GM21825 (cell line): ENCODE results near the gene REEP3.

Experiments used
- ATAC-seq: cut with Tn5 transposase; IDR thresholded peaks from one replicate; pipeline ENCODE4 v1.9.1; 2021; ENCODE audit warnings: mild to moderate bottlenecking, moderate library complexity; ENCODE audit not compliant: unreplicated experiment

The REEP3 gene

GRCh38 chr10:63505562-63505961 is 15.6 kb upstream of the REEP3 start:
- ATAC-seq: no peak

DNA sequence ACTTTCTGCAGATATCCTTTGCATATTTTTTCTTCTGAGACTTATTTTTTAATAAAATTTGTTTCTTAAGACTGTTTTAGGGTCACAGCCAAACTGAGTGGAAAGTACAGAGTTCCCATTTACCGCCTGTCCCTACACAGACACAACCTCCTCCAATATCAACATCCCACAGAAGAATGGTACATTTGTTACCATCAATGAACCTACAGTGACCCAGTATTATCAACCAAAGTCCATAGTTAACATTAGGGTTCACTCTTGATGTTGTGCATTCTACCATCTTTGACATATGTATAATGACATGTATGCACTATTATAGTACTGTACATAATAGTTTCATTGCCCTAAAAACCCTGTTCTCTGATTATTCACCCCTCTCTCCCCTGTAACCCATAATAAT is 14.6 kb upstream of the REEP3 start:
- ATAC-seq: no peak

DNA sequence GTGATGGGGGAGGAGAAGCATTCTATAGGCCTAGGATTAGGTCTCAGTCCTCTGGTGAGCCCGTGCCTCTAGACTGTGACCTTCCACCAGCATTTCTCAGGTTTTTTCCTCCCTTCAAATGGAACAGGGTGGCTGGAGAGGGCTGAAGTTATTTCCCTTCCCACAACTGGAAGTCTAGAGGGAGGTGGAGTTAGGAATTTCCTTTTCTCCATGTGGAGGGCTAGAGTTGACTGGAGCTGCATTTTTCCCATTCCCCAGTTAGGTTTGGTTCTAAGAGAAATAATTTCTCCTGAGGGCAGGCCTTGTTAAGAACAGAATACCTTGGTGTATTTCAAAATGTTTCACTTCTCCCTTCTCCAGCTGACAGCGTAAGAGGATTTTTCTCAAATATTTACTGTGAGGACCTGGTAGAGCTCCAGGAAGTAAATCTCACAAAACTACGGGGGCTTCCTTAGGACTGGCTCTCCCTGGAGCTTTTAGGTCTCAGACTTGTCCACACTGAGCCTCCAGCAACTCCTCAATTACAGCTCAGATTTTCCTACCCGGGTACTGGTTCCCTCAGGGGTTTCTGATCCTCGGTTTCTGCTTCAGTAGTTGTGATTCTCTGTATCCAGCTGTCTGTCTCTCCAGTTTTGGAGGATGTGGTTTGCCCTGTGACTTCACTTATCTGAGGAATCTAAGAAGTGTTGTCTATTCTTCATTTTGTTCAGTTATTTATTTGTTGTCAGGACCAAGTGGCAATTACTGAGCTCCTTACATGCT is 6.0 kb upstream of the REEP3 start:
- ATAC-seq: no peak

GRCh38 chr10:63516207-63516606 is 5.0 kb upstream of the REEP3 start:
- ATAC-seq: no peak

- no peak for ATAC-seq
These were observed 2.4 kb upstream of the REEP3 start for GRCh38 chr10:63518690-63519288.

- ATAC-seq: peak; percentile 65
These were observed 445 bp downstream of the REEP3 start for GRCh38 chr10:63521416-63522276.

GRCh38 chr10:63522277-63522687 is 1.1 kb downstream of the REEP3 start:
- no peak for ATAC-seq

DNA sequence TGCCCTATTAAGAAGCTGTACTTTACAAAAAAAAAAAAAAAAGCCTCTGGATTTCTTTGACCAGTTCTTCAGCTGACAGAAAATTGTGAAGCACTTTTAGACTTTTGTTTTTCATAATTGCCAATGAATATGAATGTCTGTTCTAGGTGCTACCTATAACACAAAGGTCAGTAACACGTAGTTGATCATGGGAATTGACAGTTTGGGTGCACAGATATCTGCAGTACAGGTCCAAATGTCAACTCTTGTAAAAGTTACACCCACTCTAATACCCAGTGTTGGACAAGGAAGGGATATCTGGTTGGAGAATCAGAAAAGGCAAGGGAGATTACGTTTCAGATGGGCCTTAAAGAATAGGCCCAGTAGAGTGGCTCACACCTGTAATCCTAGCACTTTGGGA is 1.8 kb downstream of the REEP3 start:
- no peak for ATAC-seq

DNA sequence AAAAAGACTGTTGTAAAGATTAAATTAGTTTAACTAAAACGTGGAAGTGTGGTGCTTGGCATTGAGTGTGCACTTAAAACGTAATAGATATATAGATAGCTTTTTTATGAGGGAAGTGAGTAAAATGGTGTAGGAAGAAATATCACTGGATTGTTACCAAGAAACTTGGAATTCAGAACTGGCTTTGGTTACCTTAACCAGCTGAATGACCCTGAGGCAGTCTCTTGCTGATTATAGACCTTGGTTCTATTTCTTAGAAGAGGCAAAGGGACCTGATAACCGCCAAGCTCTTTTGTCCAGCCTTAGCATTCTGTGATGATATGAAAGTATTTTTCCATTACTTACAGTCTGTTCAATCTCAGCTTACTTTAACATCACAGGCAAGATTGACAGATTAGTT is 3.8 kb downstream of the REEP3 start:
- ATAC-seq: no peak

DNA sequence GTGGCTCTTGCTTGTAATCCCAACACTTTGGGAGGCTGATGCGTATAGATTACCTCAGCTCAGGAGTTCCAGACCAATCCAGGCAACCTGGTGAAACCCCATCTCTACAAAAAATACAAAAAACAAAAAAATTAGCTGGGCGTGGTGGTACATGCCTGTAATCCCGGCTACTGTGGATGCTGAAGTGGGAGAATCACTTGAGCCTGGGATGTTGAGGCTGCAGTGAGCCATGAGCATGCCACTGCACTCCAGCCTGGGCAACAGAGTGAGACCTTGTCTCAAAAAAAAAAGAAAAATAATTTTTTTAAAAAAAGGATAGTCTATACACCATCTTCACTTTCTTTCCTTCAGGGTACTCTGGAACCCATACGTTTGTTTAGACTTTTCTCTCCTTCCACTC is 6.2 kb downstream of the REEP3 start:
- no peak for ATAC-seq

DNA sequence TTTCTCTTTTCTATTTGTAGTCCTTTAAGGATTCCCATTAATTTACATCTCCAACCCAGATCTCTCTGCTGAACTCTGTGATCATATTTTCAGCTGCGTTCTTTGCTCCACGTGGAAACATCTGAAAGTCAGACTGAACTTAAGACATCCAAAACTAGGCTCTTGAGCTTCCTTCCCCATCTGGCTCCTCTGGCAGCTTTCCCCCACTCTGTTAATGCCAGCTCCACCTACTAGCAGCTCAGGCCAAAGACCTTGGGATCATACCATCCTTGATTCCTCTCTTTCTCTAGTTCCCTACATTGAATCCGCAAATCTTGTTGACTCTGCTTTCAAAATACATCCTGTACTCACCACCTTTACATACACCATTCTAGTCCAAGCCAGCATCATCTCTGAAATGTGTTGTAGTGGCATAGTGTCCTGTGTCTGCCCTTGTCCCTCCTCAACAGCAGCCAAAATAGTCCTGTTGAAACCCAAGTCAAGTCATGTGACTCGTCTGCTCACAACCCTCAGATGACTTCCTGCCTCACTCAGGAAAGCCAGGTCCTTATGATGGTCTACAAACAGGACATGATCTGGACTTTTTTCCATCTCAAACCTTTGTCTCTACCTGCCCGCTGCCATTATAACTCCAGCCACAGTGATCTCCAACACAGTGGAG is 7.0 kb downstream of the REEP3 start:
- ATAC-seq: no peak

DNA sequence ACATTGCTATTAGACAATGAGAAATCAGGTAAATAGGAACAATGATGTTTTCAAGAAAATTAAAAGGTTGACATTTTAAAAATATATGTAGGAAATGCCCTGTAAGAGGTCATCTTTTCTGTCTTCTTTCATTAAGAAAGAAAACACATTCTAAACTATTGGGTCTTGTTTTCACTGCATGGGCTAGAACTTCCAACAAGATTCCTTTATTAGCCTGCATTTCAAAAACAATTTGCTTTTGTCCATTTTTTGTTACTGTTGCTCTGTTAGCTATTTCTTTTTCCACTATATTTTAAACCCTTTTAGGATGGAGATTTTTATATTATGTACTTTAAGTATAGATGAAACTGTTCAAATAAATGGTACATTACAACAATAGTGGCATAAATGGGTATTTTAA is 9.2 kb downstream of the REEP3 start:
- ATAC-seq: no peak

DNA sequence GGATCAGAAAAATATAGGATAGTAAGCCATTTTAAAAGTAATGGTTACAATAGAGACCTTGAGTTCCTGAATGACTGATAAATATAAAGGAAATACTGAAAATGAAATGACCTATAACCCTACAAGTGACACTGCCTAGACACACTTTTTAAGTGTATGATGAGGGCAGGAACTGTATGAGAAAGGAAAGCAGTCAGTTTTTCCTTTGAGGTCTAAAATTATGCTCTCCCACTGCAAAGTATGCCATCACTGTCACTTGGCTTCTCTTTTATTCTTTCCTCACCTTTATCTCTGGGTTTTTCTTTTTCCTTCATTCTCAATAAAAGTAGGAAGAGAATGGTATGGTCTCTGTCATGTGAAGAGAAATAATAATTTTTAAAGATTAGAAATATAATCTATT is 13.5 kb downstream of the REEP3 start:
- ATAC-seq: no peak

GRCh38 chr10:63536698-63537097 is 15.5 kb downstream of the REEP3 start:
- ATAC-seq: no peak

GRCh38 chr10:63537536-63537935 is 16.3 kb downstream of the REEP3 start:
- ATAC-seq: no peak

DNA sequence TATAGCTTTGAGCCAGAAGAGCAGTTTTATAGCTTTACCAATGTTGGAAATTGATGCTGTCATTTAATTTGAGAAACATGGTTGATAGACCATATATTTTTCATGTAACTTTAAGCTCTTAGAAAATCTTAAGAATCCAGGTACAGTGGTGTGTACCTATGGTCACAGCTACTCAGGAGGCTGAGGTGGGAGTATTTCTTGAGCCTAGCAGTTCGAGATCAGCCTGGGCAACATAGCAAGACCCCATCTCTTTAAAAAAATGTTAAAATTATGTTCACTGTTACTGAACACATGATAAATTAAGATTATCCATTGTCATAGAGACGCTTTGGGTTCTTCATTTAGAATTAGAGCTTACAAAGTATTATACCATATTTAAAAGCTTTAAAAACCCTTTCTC is 18.2 kb downstream of the REEP3 start:
- no peak for ATAC-seq

DNA sequence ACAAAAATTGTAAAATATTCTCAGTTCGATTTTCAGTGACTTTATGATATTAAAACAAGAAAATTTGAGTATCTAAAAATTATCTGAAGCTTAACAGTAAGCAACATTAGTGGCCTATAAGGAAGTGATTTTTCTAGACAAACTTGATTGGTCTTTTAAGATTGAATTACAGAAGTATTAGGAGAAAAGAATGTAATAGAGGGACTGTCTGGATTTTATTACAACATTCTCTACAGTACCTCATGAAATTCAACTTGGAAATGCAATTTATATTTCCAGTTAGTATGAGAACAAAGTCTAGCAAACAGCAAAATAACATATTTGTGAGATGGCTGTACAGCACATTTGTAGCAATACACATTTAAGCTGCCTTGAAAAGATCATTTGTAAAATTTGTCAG is 18.8 kb downstream of the REEP3 start:
- no peak for ATAC-seq

- ATAC-seq: no peak
These were observed 21.8 kb downstream of the REEP3 start for GRCh38 chr10:63542835-63543575.

GRCh38 chr10:63543576-63543962 is 22.4 kb downstream of the REEP3 start:
- ATAC-seq: no peak

DNA sequence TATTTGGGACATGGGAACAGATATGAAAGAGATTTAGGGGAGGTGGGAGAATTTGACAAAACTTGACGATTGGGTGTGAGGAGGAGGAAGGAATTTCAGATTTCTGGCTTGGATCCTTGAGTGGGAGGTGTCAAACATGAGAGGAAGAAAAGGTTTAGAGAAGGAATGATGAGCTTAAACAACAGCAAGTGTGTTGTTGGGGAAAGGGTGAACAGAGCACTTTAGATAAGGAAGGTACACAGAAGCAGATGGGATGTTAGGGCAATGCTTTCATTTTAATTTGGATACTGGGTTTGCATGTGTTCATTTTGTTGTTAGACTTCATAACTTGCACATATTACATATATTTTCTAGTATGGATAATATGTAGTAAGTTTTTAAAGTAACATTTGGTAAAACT is 23.2 kb downstream of the REEP3 start:
- no peak for ATAC-seq
